Activated CD4-positive, alpha-beta T cell treated with anti-CD3 and anti-CD28 coated beads for 36 hours (primary cell): ENCODE results near the gene ADNP. TPM values are rescaled to one million over a fixed set of nuclear protein-coding genes. Genes with fewer than 3 reads are reported as not detected.

ENCODE experiments used
- ATAC-seq: fragments of 200-7000 bp; cut with Tn5 transposase; one replicate; pipeline ENCODE4 v1.10.0; 2021; ENCODE audit warnings: mild to moderate bottlenecking, moderate library complexity
- CTCF ChIA-PET: fragments of 350-600 bp; sonication (Branson Sonifier 250); formaldehyde crosslinking; loops from one replicate; lab custom pipeline; 2021; ENCODE audit warnings: antibody characterized with exemption; lab: Charles Lee
- POLR2A ChIA-PET: fragments of 350-600 bp; sonication (Branson Sonifier 250); formaldehyde crosslinking; loops from one replicate; lab custom pipeline; 2021; ENCODE audit warnings: antibody characterized with exemption, inconsistent platforms; lab: Charles Lee
- DNase-seq: peaks from one replicate; pipeline ENCODE4 v3.0.0-alpha.2; 2020
- H3K27ac Mint-ChIP-seq: one replicate; pipeline ENCODE4 v1.8.0; 2021; ENCODE audit warnings: mixed read lengths
- H3K27me3 Mint-ChIP-seq: one replicate; pipeline ENCODE4 v1.8.0; 2021; ENCODE audit warnings: mixed read lengths
- H3K36me3 Mint-ChIP-seq: one replicate; pipeline ENCODE4 v1.8.0; 2021; ENCODE audit warnings: low read depth, mixed read lengths
- H3K4me1 Mint-ChIP-seq: one replicate; pipeline ENCODE4 v1.8.0; 2021; ENCODE audit warnings: mixed read lengths
- H3K4me3 Mint-ChIP-seq: one replicate; pipeline ENCODE4 v1.8.0; 2021; ENCODE audit warnings: mild to moderate bottlenecking, moderate library complexity, mixed read lengths
- H3K9me3 Mint-ChIP-seq: one replicate; pipeline ENCODE4 v1.8.0; 2021; ENCODE audit warnings: low read depth, mixed read lengths
- intact Hi-C, 2 experiments: fragments of 100-400 bp; cut with DNase I in 1 of 2; cut with micrococcal nuclease in 1 of 2; formaldehyde crosslinking; loops; one replicate each; pipeline versions ENCODE4 v1.14.2 to v1.15.1; 2022 to 2024; cut with DNase I, micrococcal nuclease
- total RNA-seq, 2 experiments: library from RNA; stranded (reverse); gene quantifications; one replicate each; pipeline ENCODE4 v1.2.3, GENCODE V29; 2021

ADNP gene
- total RNA-seq, 2 experiments from 2014 or later: 61.0 to 86.1 TPM

DNA sequence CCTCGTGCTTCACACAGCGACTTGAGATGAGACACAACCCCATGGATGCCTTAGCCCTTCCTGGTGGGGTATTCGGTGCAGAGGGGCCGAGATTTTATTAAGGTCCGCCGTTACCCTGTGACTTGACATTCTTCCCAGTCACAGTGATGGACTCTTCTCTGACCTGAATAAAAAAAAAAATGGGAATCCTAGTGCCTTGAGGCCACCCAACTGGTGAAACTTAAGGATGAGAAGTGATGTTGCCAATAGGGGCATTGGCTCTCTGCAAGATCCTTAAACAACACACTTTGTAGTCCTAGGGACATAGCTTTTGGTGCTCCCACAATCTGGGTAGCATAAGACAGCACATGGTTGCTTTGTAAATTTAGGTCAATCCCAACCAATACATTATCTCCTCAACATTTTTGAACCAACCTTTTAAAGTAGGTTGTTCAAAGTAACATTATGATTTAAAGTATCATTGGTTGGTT, 814 bp upstream of the ADNP start:
- no peaks in the 10 kb centered on the region for H3K9me3 Mint-ChIP-seq
- intact Hi-C loops: loop anchor here in 1 of 2 experiments (5.0 kb wide), 2 partner anchors 610 to 740 kb away; partner anchors contain the start of genes CEBPB and NFATC2
- DNase-seq (no peak), ATAC-seq (no peak)
- POLR2A ChIA-PET: interaction anchor here (0.7 to 3.9 kb wide), 5 partner anchors 17 to 196 kb away, joined by 3 to 44 read pairs (median 4); partner anchors contain the start of genes BCAS4, DPM1 and MOCS3
- H3K27ac Mint-ChIP-seq: peak overlapping the region; percentile 90
- CTCF ChIA-PET: interaction anchor here (1.0 to 3.7 kb wide), 8 partner anchors 13 to 141 kb away, joined by 3 to 29 read pairs (median 4); partner anchors contain the start of genes BCAS4, DPM1 and MOCS3
- H3K36me3 Mint-ChIP-seq: peaks cover 48% of the 10 kb centered on the region
- peaks cover 33% of the 10 kb centered on the region for H3K4me1 Mint-ChIP-seq
- H3K4me3 Mint-ChIP-seq: peak overlapping the region; percentile 92
- no peaks in the 10 kb centered on the region for H3K27me3 Mint-ChIP-seq

DNA sequence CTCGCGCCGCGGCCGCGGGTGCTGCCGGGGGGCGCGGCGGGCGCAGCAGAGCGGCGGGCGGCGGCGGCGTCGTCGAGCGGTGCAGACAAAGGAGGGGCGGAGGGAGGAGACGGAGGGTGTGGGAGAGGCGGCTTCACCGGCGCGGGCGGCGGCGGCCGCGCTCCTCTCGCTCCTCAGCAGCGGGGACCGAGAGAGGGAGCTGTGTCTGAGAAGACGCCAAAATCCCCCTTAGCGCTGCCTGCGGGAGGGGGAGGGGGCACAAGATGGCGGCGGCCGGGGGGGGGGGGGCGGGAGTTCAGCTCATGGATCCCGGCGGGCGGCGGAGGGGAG, 296 bp downstream of the ADNP start:
- ChIA-PET POLR2A (interaction anchor here (1.0 to 3.9 kb wide), 6 partner anchors 16 to 140 kb away, joined by 3 to 44 read pairs (median 4); partner anchors contain the start of genes BCAS4, DPM1 and MOCS3), CTCF (interaction anchor here (0.6 to 3.7 kb wide), 8 partner anchors 10 to 137 kb away, joined by 3 to 29 read pairs (median 4); partner anchors contain the start of genes BCAS4, DPM1 and MOCS3)
- Mint-ChIP-seq H3K9me3 (no peaks in the 10 kb centered on the region), H3K4me1 (peaks cover 41% of the 10 kb centered on the region), H3K4me3 (peak overlapping the region; percentile 92), H3K27me3 (no peaks in the 10 kb centered on the region), H3K36me3 (peaks cover 46% of the 10 kb centered on the region), H3K27ac (peak overlapping the region; percentile 94)
- DNase-seq (no peak), ATAC-seq (peak; percentile 30)
- intact Hi-C loops: loop anchor here (1.0 to 5.0 kb wide), 5 partner anchors 27 to 739 kb away; partner anchors contain the start of genes DPM1 (in 2 of the 2), MOCS3 (in 2 of the 2), CEBPB (in 1 of the 2) and NFATC2 (in 1 of the 2)

DNA sequence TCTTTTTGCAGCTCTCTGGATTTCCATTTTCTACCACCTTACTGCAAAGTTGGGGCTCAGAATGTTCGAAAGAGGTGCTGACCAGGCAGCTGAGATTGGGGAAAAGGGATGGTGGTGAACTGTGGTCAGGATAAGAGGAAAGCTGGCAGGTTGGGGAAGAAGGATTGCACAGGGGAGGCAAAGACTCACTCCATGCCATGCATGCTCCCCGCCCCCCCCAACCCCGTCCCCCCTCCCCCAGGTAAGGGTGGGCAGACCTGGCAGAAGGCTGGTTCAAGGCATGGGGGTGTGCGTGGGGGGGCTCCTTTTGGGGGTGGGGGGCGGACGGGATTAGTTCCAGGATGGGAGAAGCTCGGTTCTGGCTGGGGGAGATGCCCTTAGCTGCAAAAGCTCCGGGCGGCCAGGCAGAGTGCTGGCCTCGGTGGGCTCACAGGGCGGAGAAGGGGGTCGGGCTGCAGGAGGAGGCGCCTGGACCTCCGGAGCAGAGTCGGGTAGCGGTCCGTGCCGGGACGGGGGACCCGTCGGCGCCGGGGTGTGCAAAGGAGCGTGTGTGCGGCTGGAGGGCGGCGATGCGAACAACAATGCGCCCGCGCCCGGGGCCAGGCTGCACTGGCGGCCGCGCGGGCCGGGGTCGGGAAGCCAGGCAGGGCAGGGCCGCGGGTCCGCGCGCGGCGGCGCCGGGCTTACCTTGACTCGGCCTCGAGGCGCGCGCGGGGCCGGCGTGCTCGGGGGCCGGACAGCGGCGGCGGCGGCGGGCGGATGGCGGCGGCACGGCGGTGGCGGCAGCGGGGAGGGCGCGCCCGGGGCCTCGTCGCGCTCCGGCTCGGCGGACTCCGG, 880 bp downstream of the ADNP start:
- H3K4me1 Mint-ChIP-seq: peaks cover 47% of the 10 kb centered on the region
- ATAC-seq (no peak), DNase-seq (peak; percentile 51)
- H3K27ac Mint-ChIP-seq: peak overlapping the region; percentile 95
- intact Hi-C loops: loop anchor here in 1 of 2 experiments (5.0 kb wide), 2 partner anchors 612 to 738 kb away; partner anchors contain the start of genes CEBPB and NFATC2
- H3K9me3 Mint-ChIP-seq: no peaks in the 10 kb centered on the region
- H3K36me3 Mint-ChIP-seq: peaks cover 48% of the 10 kb centered on the region
- CTCF ChIA-PET: interaction anchor here (1.0 to 5.4 kb wide), 18 partner anchors 9 to 184 kb away, joined by 3 to 60 read pairs (median 6); partner anchors contain the start of genes BCAS4, DPM1 and MOCS3
- no peaks in the 10 kb centered on the region for H3K27me3 Mint-ChIP-seq
- H3K4me3 Mint-ChIP-seq: peak overlapping the region; percentile 92
- POLR2A ChIA-PET: interaction anchor here (0.7 to 3.9 kb wide), 7 partner anchors 9 to 139 kb away, joined by 3 to 44 read pairs (median 3); partner anchors contain the start of genes BCAS4, DPM1 and MOCS3

DNA sequence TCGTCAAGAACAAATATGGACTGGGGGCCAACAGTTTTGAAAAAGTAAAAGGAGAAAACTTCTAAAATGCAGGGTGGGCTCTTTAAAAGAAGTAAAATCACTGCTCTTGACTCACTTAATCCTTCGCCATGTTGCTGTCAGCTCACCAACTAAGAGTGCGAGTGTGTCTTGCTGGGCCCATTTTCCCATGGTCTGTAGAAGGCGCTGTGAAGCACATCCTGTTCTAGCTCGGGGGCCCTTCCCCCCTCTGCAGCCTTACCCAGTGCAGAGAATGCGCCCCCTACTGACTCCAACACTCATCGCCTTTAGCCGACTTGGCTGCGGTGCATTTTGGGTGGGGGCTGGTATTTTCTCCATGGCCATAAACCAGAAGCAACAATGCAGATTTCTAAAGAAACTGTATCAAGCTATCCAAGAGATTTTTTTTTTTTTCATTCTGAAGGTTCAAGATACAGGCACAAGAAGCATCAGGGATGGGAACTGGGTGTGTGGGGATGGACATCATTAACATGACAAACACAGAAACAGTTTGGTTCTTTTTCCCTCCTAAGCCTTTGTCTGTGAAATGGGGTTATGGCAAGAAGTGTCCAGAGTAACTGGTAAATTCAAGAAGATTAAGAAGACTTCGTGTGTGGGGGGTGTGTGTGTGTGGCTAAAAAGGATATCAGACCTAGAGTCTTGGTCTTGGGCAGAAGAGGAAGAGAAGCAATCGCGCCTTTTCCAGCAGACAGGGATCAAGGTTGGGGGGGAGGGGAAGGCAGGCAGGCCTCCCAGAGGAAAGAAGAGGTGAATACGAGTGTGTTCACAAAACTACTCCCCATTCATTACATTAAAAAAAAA, 1.7 kb downstream of the ADNP start:
- Mint-ChIP-seq H3K4me3 (peak overlapping the region; percentile 92), H3K36me3 (peaks cover 50% of the 10 kb centered on the region), H3K27me3 (no peaks in the 10 kb centered on the region), H3K4me1 (peaks cover 55% of the 10 kb centered on the region), H3K9me3 (no peaks in the 10 kb centered on the region), H3K27ac (peak overlapping the region; percentile 95)
- POLR2A ChIA-PET: interaction anchor here (0.5 to 3.9 kb wide), 9 partner anchors 8 to 552 kb away, joined by 3 to 44 read pairs (median 4); partner anchors contain the start of genes BCAS4, DPM1 and MOCS3
- intact Hi-C loops: loop anchor here (1.0 to 10.0 kb wide), 9 partner anchors 15 to 1655 kb away; partner anchors contain the start of genes CEBPB (in 1 of the 2), NFATC2 (in 1 of the 2), PTPN1 (in 1 of the 2) and ZNFX1 (in 1 of the 2)
- peak; percentile 98 for DNase-seq
- peak; percentile 80 for ATAC-seq
- CTCF ChIA-PET: interaction anchor here (0.5 to 5.4 kb wide), 25 partner anchors 10 to 708 kb away, joined by 3 to 60 read pairs (median 4); partner anchors contain the start of genes BCAS4, DPM1 and MOCS3

DNA sequence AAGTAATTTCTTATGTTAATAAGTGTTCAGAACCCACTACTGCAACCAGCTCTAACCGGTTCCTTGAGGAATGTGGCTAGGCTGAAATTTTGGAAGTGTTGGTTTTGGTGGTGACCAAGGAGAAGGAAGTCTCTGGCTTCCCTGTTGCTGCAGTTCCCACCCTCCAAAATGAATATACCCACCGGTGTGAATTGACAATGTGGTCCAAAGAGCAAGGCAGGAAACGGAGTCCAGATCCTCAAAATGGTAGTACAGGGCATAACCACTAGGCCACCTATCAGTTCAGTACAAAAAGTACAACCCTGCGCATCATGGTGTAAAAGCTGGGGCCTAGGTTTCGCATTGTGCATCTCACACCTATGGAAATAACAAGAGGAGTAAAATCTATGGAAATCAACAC, 2.8 kb downstream of the ADNP start:
- CTCF ChIA-PET: interaction anchor here (0.7 to 5.4 kb wide), 16 partner anchors 9 to 510 kb away, joined by 3 to 60 read pairs (median 6); partner anchors contain the start of genes BCAS4, DPM1 and MOCS3
- no peak for ATAC-seq
- Mint-ChIP-seq H3K27me3 (no peaks in the 10 kb centered on the region), H3K36me3 (peaks cover 45% of the 10 kb centered on the region), H3K27ac (peak overlapping the region; percentile 95), H3K9me3 (no peaks in the 10 kb centered on the region), H3K4me3 (peak overlapping the region; percentile 92), H3K4me1 (peaks cover 64% of the 10 kb centered on the region)
- POLR2A ChIA-PET: no interaction called here
- intact Hi-C loops: loop anchor here (2.0 to 10.0 kb wide), 3 partner anchors 14 to 1654 kb away; partner anchors contain the start of genes PTPN1 (in 1 of the 2) and ZNFX1 (in 1 of the 2)
- no peak for DNase-seq

DNA sequence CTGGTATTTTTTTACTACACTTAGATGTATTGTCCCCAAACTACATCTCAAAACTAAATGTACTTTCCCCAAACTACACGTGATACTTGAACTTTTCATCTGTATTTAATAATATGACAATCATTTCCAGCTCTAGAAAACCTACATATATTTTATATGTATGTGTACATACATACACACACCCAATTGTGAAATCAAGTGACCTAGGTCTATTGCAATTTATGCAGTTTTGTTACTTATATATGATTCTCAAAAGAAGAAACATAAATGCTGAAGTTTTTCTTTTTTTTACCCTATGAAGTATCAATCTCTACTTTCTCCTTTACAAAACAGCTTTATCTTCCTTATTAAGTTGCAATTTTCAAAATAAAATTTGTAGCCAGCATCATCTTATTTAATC, 4.7 kb downstream of the ADNP start:
- DNase-seq (no peak), ATAC-seq (no peak)
- POLR2A ChIA-PET: interaction anchor here (0.9 kb wide), 1 partner anchor 32 kb away, joined by 3 read pairs; the partner anchor contains the start of gene DPM1
- Mint-ChIP-seq H3K9me3 (no peaks in the 10 kb centered on the region), H3K4me1 (peaks cover 69% of the 10 kb centered on the region), H3K27me3 (no peaks in the 10 kb centered on the region), H3K4me3 (no peak overlapping the region), H3K36me3 (peaks cover 43% of the 10 kb centered on the region), H3K27ac (no peak overlapping the region)
- CTCF ChIA-PET: interaction anchor here (0.7 to 5.4 kb wide), 7 partner anchors 10 to 136 kb away, joined by 3 to 60 read pairs (median 5); partner anchors contain the start of gene BCAS4
- intact Hi-C loops: loop anchor here in 1 of 2 experiments (10.0 kb wide), 2 partner anchors 412 to 1652 kb away; partner anchors contain the start of genes PTPN1 and ZNFX1

DNA sequence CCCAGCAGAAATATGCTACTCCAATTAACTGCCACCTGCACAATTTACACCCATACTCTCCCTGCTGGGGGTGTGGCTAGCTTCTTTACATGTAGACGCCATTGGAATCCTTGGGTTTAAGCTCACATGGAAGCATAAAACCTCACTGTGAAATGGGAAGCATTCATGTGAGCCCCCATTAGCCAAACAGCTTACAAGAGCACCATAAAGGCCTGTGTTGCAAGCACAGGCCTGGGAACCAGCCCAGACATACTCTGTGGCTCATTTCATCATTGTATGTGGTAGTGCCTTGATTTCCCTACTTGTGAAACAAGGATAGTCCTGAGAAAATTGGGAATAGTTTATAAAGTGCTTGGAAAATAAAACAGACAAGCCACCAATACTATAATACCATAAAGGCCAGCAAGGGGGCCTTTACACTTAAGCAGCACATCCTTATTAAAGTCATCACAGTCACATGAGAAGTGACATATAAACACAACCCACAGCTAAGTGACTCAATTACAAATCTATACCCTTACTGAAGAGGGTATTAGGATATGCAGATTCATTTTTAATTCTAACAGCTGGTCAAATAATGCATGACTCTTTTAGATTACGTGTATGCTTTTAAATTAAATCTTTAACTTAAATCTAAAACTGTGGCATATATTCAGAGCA, 6.8 kb downstream of the ADNP start:
- no peak for DNase-seq
- no peak overlapping the region for H3K27ac Mint-ChIP-seq
- H3K36me3 Mint-ChIP-seq: peaks cover 44% of the 10 kb centered on the region
- CTCF ChIA-PET: interaction anchor here (0.6 to 1.7 kb wide), 5 partner anchors 13 to 402 kb away, joined by 3 to 8 read pairs (median 4); partner anchors contain the start of gene BCAS4
- H3K9me3 Mint-ChIP-seq: no peaks in the 10 kb centered on the region
- H3K4me1 Mint-ChIP-seq: peaks cover 86% of the 10 kb centered on the region
- intact Hi-C loops: loop anchor here in 1 of 2 experiments (10.0 kb wide), 2 partner anchors 410 to 1650 kb away; partner anchors contain the start of genes PTPN1 and ZNFX1
- ATAC-seq: no peak
- POLR2A ChIA-PET: interaction anchor here (0.9 to 1.2 kb wide), 3 partner anchors 9 to 134 kb away, joined by 3 read pairs; no protein-coding TSS in a partner anchor
- no peaks in the 10 kb centered on the region for H3K27me3 Mint-ChIP-seq
- no peak overlapping the region for H3K4me3 Mint-ChIP-seq

DNA sequence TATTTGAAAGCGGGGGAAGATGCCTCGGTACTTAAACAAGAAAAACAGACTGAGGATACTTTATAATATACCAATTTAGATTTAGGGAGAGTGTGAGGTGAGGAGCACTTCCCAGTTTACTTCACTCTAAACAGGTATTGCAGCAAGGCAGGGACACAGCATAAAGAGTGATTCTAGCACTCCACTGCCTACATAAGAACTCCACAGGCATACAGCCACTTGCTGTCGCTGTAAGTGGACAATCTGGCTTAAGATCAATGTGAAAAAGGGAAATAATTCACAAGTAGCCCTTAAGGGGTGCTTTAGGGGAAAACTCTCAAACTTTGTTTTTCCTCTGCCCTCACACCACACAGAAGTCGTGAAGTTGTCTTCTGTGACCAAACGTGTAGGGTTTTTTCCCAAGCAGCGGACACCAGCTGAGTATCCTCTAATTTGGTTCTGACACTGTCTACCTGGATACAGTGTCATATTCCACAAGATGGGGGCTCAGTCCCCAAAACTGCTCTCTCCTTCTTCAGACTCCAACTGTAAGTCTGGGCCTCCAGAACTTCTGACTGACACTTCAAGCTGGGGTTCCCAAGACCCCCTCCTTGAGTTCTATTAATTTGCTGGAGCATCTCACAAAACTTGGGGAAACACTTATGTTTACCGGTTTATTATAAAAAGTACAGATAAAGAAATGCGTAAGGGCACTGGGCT, 9.3 kb downstream of the ADNP start:
- H3K4me3 Mint-ChIP-seq: no peak overlapping the region
- intact Hi-C loops: loop anchor here in 1 of 2 experiments (10.0 kb wide), 2 partner anchors 407 to 1647 kb away; partner anchors contain the start of genes PTPN1 and ZNFX1
- ChIA-PET CTCF (interaction anchor here (0.5 to 3.6 kb wide), 7 partner anchors 7 to 131 kb away, joined by 3 to 20 read pairs (median 4); partner anchors contain the start of genes ADNP and BCAS4), POLR2A (interaction anchor here (0.7 kb wide), 1 partner anchor 8 kb away, joined by 3 read pairs; no protein-coding TSS in a partner anchor)
- H3K36me3 Mint-ChIP-seq: peaks cover 26% of the 10 kb centered on the region
- peaks cover 83% of the 10 kb centered on the region for H3K4me1 Mint-ChIP-seq
- ATAC-seq: no peak
- H3K27ac Mint-ChIP-seq: peak overlapping the region; percentile 37
- no peak for DNase-seq
- no peaks in the 10 kb centered on the region for H3K27me3 Mint-ChIP-seq
- no peaks in the 10 kb centered on the region for H3K9me3 Mint-ChIP-seq

DNA sequence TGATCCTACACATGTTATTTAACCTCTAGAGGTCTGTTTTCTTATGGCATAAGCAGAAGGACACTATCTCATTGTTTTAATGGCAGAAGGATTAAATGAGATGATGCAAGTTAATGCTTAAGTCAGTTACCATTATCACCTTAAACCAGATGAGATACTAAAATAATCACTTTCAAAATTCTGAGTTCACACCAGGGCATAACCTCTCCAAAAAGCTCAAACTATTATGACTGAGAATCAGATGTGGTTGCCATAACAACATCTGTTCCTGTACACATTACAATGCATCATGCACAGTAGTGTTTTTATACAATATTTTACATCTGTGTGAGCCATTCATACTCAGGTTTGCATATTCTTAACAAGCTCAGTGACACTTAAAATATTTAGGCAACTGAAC, 10.2 kb downstream of the ADNP start:
- CTCF ChIA-PET: interaction anchor here (0.6 to 3.6 kb wide), 7 partner anchors 8 to 193 kb away, joined by 3 to 20 read pairs (median 7); partner anchors contain the start of genes ADNP, BCAS4, DPM1 and MOCS3
- Mint-ChIP-seq H3K9me3 (no peaks in the 10 kb centered on the region), H3K27ac (peak overlapping the region; percentile 37), H3K4me1 (peaks cover 86% of the 10 kb centered on the region), H3K27me3 (no peaks in the 10 kb centered on the region), H3K36me3 (peaks cover 29% of the 10 kb centered on the region), H3K4me3 (no peak overlapping the region)
- DNase-seq (no peak), ATAC-seq (peak; percentile 76)
- POLR2A ChIA-PET: interaction anchor here (0.7 to 0.9 kb wide), 3 partner anchors 9 to 13 kb away, joined by 3 read pairs; no protein-coding TSS in a partner anchor
- intact Hi-C loops: loop anchor here in 1 of 2 experiments (10.0 kb wide), 2 partner anchors 406 to 1646 kb away; partner anchors contain the start of genes PTPN1 and ZNFX1
